PC-9 (cell line): Measurements from ENCODE around the gene LMO2. TPM values are rescaled to one million over a fixed set of nuclear protein-coding genes. Genes with fewer than 3 reads are reported as not detected.

ENCODE experiments used
- BruUV-seq: library from RNA; stranded (reverse); fragments of 400-500 nt; replicated peaks from 2 replicates; lab custom pipeline; 2021; lab: Mats Ljungman, UMichigan
- CTCF ChIA-PET: fragments of 300-600 bp; sonication (Branson Sonifier 250); formaldehyde crosslinking; loops from one replicate; lab custom pipeline; 2022; ENCODE audit warnings: antibody characterized with exemption; lab: Charles Lee
- POLR2A ChIA-PET: fragments of 300-600 bp; sonication (Branson Sonifier 250); formaldehyde crosslinking; loops from one replicate; lab custom pipeline; 2022; ENCODE audit warnings: antibody characterized with exemption; ENCODE audit not compliant: unreplicated experiment; lab: Charles Lee
- DNase-seq, 2 experiments: peaks; one replicate each; pipeline versions ENCODE4 v3.0.0 to v3.0.0-alpha.2; 2015 to 2022; ENCODE audit warnings: mixed read lengths in 1 of 2
- H2AFZ ChIP-seq: fragments of 200-600 bp; sonication (generic); 2 replicates; pipeline ENCODE4 v1.8.1; 2017; ENCODE audit warnings: antibody characterized with exemption
- H3F3A ChIP-seq: fragments of 200-600 bp; sonication (generic); 2 replicates; pipeline ENCODE4 v1.8.1; 2017; ENCODE audit warnings: antibody characterized with exemption, mild to moderate bottlenecking, low read depth; ENCODE audit not compliant: insufficient read depth
- H3K27ac ChIP-seq: fragments of 200-600 bp; sonication (generic); 2 replicates; pipeline ENCODE4 v1.6.1; 2016; ENCODE audit warnings: mixed run types
- H3K27me3 ChIP-seq: fragments of 200-600 bp; sonication (generic); 2 replicates; pipeline ENCODE4 v1.6.1; 2016; ENCODE audit warnings: low read depth, mixed run types; ENCODE audit not compliant: insufficient read depth
- H3K36me3 ChIP-seq: fragments of 200-600 bp; sonication (generic); 2 replicates; pipeline ENCODE4 v1.6.1; 2016; ENCODE audit warnings: low read depth, mixed run types
- H3K4me1 ChIP-seq: fragments of 200-600 bp; sonication (generic); replicated peaks from 2 replicates; pipeline ENCODE4 v1.6.1; 2016; ENCODE audit warnings: mixed run types; ENCODE audit not compliant: insufficient read depth
- H3K4me2 ChIP-seq: fragments of 200-600 bp; sonication (generic); 2 replicates; pipeline ENCODE4 v1.6.1; 2017; ENCODE audit warnings: mixed run types
- H3K4me3 ChIP-seq: fragments of 200-600 bp; sonication (generic); 2 replicates; pipeline ENCODE4 v1.6.1; 2016; ENCODE audit warnings: mixed run types
- H3K79me2 ChIP-seq: fragments of 200-600 bp; sonication (generic); 2 replicates; pipeline ENCODE4 v1.6.1; 2017; ENCODE audit warnings: low read depth, mixed run types
- H3K9me2 ChIP-seq: fragments of 200-600 bp; sonication (generic); 2 replicates; pipeline ENCODE4 v1.8.1; 2017; ENCODE audit warnings: mild to moderate bottlenecking; ENCODE audit not compliant: insufficient read depth
- H3K9me3 ChIP-seq: fragments of 200-600 bp; sonication (generic); 2 replicates; pipeline ENCODE4 v1.8.1; 2016; ENCODE audit warnings: low read depth; ENCODE audit not compliant: insufficient read depth
- H4K20me1 ChIP-seq: fragments of 200-600 bp; sonication (generic); 2 replicates; pipeline ENCODE4 v1.8.1; 2017; ENCODE audit not compliant: insufficient read depth
- CTCF ChIP-seq: fragments of 200-600 bp; sonication (generic); conservative IDR thresholded peaks from 2 replicates; pipeline ENCODE4 v1.6.1; 2017; ENCODE audit warnings: mixed run types, antibody characterized with exemption, mild to moderate bottlenecking, moderate library complexity
- EZH2 ChIP-seq: fragments of 200-600 bp; sonication (generic); IDR thresholded peaks from 2 replicates; pipeline ENCODE4 v1.8.0; 2017; ENCODE audit warnings: antibody characterized with exemption, low read depth
- intact Hi-C: fragments of 100-400 bp; cut with micrococcal nuclease; formaldehyde crosslinking; loops from one replicate; pipeline ENCODE4 v1.10.0; 2022; ENCODE audit not compliant: unreplicated experiment
- total RNA-seq: library from RNA; stranded (reverse); gene quantifications from 2 replicates; pipeline ENCODE4 v1.2.3, GENCODE V29; 2021

The LMO2 gene
- total RNA-seq, 1 experiment from 2014 or later = 0.28 TPM

DNA sequence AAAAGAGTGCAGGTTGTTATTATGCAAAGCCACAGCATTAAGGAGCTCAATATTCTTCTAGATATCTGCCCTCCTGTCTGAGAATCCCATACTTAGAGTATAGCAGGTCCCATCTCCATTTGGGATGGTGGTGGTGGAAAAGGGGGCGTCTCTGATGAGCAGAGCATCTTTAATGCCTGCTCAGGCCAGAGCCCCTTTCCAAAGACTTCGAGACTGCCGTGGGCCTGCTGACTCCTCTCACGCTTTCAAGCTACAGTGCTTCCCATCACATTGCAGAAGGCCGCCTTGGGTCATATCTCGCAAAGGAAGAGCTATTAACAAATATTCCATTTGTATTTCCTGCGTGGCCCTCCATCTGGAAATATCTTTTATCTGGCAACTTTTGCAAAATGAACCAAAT, 10.9 kb downstream of the LMO2 start:
- Histone ChIP-seq H3K9me2 (no peaks in the 10 kb centered on the region), H3F3A (no peaks in the 10 kb centered on the region), H3K4me2 (no peak overlapping the region), H3K79me2 (no peaks in the 10 kb centered on the region), H3K4me1 (no peaks in the 10 kb centered on the region), H3K27me3 (peaks cover 68% of the 10 kb centered on the region), H3K27ac (no peak overlapping the region), H3K9me3 (no peaks in the 10 kb centered on the region), H2AFZ (no peak overlapping the region), H4K20me1 (no peaks in the 10 kb centered on the region), H3K4me3 (no peak overlapping the region), H3K36me3 (no peaks in the 10 kb centered on the region)
- intact Hi-C loops = no loop called here
- CTCF ChIA-PET = no interaction called here
- no peak for TF ChIP-seq EZH2
- TF ChIP-seq CTCF = no peak
- no peak for DNase-seq
- POLR2A ChIA-PET = no interaction called here
- no TSS peak for BruUV-seq

- H3F3A ChIP-seq = no peaks in the 10 kb centered on the region
- POLR2A ChIA-PET = no interaction called here
- no peak overlapping the region for H3K4me2 ChIP-seq
- peaks cover 67% of the 10 kb centered on the region for H3K27me3 ChIP-seq
- no peaks in the 10 kb centered on the region for H3K9me3 ChIP-seq
- no peak for TF ChIP-seq EZH2
- no peak for TF ChIP-seq CTCF
- no peaks in the 10 kb centered on the region for H3K79me2 ChIP-seq
- no peaks in the 10 kb centered on the region for H3K4me1 ChIP-seq
- no peaks in the 10 kb centered on the region for H4K20me1 ChIP-seq
- BruUV-seq = no TSS peak
- no peaks in the 10 kb centered on the region for H3K9me2 ChIP-seq
- no peak overlapping the region for H2AFZ ChIP-seq
- no peak overlapping the region for H3K4me3 ChIP-seq
- CTCF ChIA-PET = no interaction called here
- intact Hi-C loops = no loop called here
- H3K36me3 ChIP-seq = no peaks in the 10 kb centered on the region
- no peak overlapping the region for H3K27ac ChIP-seq
- DNase-seq = no peak
Observed at GRCh38 chr11:33879375-33879774, 12.5 kb downstream of the LMO2 start.

- ChIA-PET POLR2A (no interaction called here), CTCF (no interaction called here)
Observed at GRCh38 chr11:33877038-33877437, 14.8 kb downstream of the LMO2 start.

More at GRCh38 chr11:33877038-33877437, 14.8 kb downstream of the LMO2 start:
- no peaks in the 10 kb centered on the region for H3K9me3 ChIP-seq
- TF ChIP-seq CTCF (no peak), EZH2 (no peak)
- peaks cover 57% of the 10 kb centered on the region for H3K27me3 ChIP-seq
- no peak for DNase-seq
- H3K27ac ChIP-seq = no peak overlapping the region
- H3F3A ChIP-seq = no peaks in the 10 kb centered on the region
- no peaks in the 10 kb centered on the region for H4K20me1 ChIP-seq
- H3K9me2 ChIP-seq = no peaks in the 10 kb centered on the region
- no peak overlapping the region for H3K4me3 ChIP-seq
- H3K4me1 ChIP-seq = no peaks in the 10 kb centered on the region
- no peak overlapping the region for H2AFZ ChIP-seq
- H3K36me3 ChIP-seq = no peaks in the 10 kb centered on the region
- H3K4me2 ChIP-seq = no peak overlapping the region
- intact Hi-C loops = no loop called here
- BruUV-seq = no TSS peak
- H3K79me2 ChIP-seq = no peaks in the 10 kb centered on the region
